HG02973 (cell line): ENCODE results near the gene UQCRC2.
"Not testable (repeated sequence)": the region's sequence is repeated elsewhere in the genome, so short reads cannot be mapped to it uniquely, and the experiment has no call there.

ENCODE experiments used
- ATAC-seq: cut with Tn5 transposase; IDR thresholded peaks from one replicate; pipeline ENCODE4 v1.9.1; 2021; ENCODE audit warnings: moderate library complexity; ENCODE audit not compliant: unreplicated experiment

Gene UQCRC2

GRCh38 chr16:21980032-21980431, 26.9 kb downstream of the UQCRC2 start:
- no peak for ATAC-seq

DNA sequence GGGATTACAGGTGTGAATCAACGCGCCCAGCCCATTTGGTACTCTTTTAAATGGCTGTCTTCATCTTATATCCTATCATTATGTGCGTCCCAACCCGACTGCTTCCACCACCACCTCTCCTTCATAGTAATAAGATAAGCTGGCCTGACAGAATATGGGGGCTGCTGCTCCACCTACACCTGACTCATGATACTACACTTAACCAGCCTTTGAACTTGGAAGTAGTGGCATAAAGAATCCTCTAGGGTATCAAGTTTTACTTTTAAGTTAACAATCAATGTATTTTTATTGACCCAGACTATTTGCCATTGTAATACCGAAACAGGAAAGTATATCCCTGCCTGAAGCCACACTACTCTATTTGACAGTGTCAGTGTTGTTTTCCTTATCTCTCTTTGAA, 28.9 kb downstream of the UQCRC2 start:
- ATAC-seq: no peak

DNA sequence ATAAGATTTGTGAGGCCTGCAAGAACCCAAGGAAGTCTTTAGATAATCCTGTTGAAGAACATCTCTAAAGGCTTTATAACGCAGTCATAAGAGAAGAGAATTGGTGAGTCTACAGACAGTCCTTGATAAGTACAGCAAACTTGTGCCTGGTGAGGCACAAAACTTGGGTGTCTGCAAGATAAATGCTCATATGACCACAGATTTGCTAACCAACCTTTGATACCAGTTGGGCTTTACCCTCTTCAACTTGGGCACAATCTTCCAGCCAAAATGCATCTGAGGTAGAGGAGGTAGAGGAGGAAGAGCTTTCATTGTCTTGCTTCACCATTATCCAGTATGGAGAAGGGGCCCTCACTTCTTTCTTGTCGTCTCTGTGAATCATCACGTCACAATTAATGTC, 30.9 kb downstream of the UQCRC2 start:
- no peak for ATAC-seq

DNA sequence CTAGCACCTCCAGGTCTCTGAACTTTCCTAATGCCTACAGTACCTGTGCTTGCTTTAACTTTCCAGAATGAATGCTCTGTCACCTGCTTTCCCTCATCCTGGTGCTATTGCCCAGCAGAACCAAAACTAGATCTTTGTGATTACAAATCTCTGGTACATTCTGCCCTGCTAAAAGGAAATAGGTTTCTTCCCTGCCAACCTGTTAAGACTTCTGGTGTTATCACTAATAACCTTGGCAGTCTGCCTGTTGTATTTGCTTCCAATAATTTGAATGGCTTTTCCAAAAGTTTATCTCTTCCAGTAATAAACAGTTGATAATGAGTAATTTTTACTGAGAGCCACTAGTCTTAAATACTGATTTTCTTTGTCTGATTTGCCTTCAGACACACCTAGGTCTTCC, 32.4 kb downstream of the UQCRC2 start:
- no peak for ATAC-seq

DNA sequence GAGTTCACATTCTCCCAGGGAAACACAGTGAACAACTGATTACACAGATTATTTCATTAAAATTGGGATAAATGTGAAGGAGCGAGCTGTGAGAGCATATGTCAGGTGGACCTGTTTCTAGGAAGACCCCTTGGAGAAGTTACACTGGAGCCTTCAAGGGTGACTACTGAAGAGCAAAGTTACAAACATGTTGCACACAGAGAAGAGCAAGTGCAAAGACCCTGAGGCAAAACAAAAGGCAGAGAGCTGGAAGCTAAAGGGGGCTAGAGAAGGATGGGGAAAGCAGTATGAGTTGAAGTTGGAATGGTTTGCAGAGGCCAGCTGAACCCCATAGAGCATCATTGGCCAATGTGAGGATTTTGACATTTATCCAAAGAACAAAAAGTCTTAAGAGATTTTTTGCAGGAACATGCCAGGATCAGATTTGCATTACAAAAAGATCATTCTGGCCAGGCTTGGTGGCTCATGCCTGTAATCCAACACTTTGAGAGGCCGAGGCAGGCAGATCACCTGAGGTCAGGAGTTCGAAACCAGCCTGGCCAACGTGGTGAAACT, 33.6 kb downstream of the UQCRC2 start:
- ATAC-seq: no peak

- ATAC-seq: no peak
These were observed 34.3 kb downstream of the UQCRC2 start for GRCh38 chr16:21987498-21987897.

GRCh38 chr16:21989133-21989532, 36.0 kb downstream of the UQCRC2 start:
- ATAC-seq: no peak

DNA sequence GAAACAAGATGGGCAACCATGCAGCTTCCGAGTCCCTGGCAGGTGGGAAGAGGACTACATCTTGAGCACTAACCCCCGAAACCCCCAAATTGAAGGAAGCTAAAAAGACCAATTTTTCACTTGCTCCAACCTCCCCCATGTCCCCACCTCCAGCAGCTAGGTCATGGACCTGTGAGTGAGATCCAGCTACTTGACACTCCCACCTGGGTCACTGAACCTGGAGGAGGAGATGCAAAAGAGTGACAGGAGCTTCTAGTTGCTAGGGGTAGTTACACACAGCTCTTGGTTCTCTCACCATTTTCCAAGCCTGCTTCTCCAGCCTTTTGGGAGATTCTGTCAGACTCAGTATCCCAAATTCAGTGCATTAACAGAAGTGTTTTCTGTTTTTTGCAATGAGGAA, 36.6 kb downstream of the UQCRC2 start:
- no peak for ATAC-seq

DNA sequence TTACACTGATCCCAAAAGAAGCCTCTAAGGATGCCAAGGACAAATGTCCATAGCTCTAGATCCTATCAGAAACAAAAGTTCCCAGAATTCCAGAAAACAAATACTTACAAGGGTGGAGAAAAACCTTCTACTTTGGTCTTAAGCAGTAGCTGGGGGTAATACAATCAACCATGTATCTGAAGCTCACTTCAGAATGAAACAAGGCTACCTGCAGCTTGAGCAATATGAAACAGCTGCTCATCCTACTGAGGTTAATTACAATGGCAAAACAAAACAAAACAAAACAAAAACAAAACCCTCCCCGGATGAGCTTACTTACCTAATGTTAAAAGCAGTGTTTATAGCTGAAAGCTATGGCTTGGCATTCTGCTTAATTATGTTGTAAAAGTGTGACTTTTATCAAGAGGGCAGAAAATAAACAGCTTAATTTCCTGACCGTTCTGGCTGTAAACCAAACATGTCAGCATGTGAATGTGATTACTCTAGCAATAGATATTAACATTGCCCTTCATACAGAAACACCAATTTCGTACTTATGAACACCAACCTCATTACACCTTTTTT, 37.3 kb downstream of the UQCRC2 start:
- no peak for ATAC-seq

DNA sequence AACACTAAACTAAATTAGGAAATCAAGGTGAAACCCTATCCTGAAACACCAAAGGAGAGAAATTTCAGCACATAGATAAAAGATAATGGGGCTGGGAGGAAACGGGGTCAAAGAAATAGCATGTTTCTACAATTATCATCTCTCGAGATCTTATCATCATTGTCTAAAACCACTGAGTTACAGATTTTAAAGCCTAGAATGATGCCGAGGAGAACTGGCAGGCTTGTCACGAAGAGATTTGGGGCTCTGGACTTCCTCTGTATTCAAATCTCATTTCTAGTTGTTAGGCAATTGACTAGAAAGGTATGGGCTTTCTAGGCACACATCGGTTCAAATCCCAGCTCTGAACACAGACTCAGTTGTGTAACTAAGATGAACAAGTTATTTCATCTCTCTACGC, 38.5 kb downstream of the UQCRC2 start:
- ATAC-seq: no peak

GRCh38 chr16:21994856-21995465, 41.8 kb downstream of the UQCRC2 start:
- no peak for ATAC-seq

DNA sequence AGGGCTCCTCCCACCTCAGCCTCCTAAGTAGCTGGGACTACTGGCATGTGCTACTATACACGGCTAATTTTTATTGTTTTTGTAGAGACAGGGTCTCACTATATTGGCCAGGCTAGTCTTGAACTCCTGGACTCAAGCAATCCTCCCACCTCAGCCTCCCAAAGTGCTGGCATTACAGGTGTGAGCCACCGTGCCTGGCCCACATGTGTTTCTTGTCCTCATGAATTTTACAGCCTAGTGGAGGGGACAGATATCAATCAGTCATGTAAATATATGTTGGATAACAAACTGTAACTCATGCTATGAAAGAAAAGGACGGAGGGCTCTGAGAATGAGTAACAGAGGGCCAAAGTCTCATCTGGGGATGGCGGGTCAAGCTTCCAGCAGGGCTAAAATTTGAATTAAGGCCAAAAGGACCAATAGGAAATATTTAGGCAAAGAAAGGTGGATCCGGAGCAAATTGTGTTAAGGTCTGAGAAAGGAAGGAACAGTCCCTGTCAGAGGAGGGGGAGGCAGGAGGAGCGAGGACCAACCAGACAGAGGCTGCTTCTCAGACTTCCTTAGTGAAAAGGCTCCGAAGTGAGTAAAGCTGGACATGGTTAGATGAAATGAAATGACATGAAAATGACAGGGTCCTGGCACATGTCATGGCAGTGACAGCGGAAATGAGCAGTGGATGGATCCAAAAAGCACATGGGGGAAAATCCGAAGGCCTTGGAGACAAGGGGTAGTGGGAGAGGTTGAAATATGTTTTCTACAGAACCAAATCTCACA, 43.9 kb downstream of the UQCRC2 start:
- no peak for ATAC-seq

DNA sequence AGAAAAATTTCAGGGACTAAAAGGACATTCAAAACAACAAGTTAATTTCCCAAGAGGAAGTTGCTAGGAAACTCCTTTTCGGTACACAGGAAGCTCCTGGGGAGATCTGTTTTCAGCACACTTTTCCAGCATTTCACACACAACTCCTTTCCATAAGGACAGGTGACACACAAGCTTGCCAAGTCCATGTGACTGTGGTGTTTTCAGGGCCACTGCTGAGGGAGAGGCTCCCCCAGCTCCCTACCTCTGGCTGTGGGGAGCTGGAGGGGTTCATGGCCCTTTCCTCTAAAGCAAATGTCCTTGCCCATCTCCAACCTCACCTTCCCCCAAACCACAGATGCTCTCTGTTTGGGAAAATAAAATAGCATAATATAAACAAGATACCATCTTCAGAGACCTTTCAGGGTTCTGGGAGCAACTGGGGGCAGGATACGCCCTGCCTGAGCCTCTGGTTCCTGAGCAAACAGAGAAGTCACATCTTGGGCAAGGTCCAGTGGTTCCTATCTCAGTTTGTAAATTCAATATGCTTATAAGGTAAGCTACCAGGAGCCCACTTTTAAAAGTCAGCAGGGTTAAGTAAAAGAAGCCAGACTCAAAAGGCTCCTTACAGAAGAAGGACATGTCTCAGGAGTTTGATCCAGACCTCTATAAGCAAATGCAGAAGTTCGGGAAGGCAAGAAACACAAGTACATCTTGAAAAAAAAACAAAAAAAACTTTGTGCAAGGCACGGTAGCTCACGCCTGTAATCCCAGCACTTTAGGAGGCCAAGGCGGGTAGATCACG, 44.7 kb downstream of the UQCRC2 start:
- ATAC-seq: no peak

DNA sequence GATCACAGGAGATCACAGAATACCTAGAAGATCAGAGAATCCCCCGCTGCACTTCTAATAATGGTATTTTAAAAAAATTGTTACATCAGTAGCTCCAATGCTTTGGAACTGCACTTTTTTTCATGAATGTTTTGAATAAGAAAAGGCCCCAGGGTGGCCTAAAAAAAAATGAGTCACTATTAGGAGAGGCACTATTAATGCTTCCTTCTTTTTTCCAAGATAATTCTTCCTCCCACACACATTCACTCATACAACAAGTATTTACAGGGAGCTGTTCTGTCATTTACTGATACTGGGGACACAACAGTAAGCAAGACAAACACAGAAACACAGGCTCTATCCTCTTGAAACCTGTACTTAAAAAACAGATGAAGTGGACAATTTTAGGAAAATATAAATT, 48.4 kb downstream of the UQCRC2 start:
- ATAC-seq: no peak

GRCh38 chr16:22002047-22002446, 48.9 kb downstream of the UQCRC2 start:
- not testable (repeated sequence) for ATAC-seq

- no peak for ATAC-seq
These were observed 50.0 kb downstream of the UQCRC2 start for GRCh38 chr16:22003195-22003594.

- ATAC-seq: no peak
These were observed 51.2 kb downstream of the UQCRC2 start for GRCh38 chr16:22004341-22004740.

DNA sequence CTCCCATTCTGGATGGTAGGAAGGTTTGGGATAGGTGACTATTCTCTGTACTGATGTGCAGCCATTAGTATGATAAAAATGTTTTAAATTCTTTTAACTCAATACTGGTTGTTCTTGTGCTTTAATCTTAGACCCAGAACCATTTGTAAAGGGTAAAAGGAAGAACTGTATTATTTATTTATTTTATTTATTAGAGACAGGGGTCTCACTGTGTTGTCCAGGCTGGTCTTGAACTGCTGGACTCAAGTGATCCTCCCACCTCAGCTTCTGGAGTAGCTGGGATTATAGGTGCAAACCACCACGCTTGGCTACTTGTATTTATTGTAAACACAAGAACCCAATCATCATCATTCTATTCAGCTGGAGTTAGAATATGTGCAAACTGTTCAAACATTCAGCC, 52.6 kb downstream of the UQCRC2 start:
- no peak for ATAC-seq

GRCh38 chr16:22006636-22007035, 53.5 kb downstream of the UQCRC2 start:
- no peak for ATAC-seq

- no peak for ATAC-seq
These were observed 54.0 kb downstream of the UQCRC2 start for GRCh38 chr16:22007159-22007508.

- no peak for ATAC-seq
These were observed 54.5 kb downstream of the UQCRC2 start, which contains the start of gene MOSMO for GRCh38 chr16:22007509-22008214. TSS of gene MOSMO (plus strand) at chr16:22008111. CDS start at chr16:22008302, 191 bp downstream.
